Endodermal cell (in vitro differentiated cells): ENCODE data around the gene MAPT. TPM values are rescaled to one million over a fixed set of nuclear protein-coding genes. Genes with fewer than 3 reads are reported as not detected.
"Not testable (repeated sequence)": the region's sequence is repeated elsewhere in the genome, so short reads cannot be mapped to it uniquely, and the experiment has no call there.

ENCODE experiments used
- DNase-seq: peaks from one replicate; pipeline ENCODE4 v3.0.0-alpha.2; 2017
- H3K27ac ChIP-seq: 2 replicates; pipeline ENCODE4 v1.5.1; 2013; ENCODE audit warnings: mild to moderate bottlenecking, low read depth, low read length, moderate library complexity
- H3K27me3 ChIP-seq: 2 replicates; pipeline ENCODE4 v1.6.1; 2013; ENCODE audit warnings: mild to moderate bottlenecking, low read length, moderate library complexity; ENCODE audit not compliant: insufficient read depth, control insufficient read depth, poor library complexity, severe bottlenecking
- H3K36me3 ChIP-seq: 2 replicates; pipeline ENCODE4 v1.7.0; 2013; ENCODE audit warnings: mild to moderate bottlenecking, low read length, moderate library complexity; ENCODE audit not compliant: control insufficient read depth, insufficient read depth
- H3K4me1 ChIP-seq: one replicate; pipeline ENCODE4 v1.7.0; 2013; ENCODE audit warnings: low read length; ENCODE audit not compliant: control insufficient read depth, insufficient read depth
- H3K4me3 ChIP-seq: 2 replicates; pipeline ENCODE4 v1.5.1; 2013; ENCODE audit warnings: mild to moderate bottlenecking, low read length, moderate library complexity
- H3K9ac ChIP-seq: 2 replicates; pipeline ENCODE4 v1.6.1; 2013; ENCODE audit warnings: mild to moderate bottlenecking, low read length, moderate library complexity; ENCODE audit not compliant: poor library complexity, severe bottlenecking; ENCODE audit errors: extremely low read depth
- H3K9me3 ChIP-seq: 2 replicates; pipeline ENCODE4 v1.6.1; 2013; ENCODE audit warnings: mild to moderate bottlenecking, low read length, moderate library complexity; ENCODE audit not compliant: control insufficient read depth
- H3K27ac Mint-ChIP-seq: 2 replicates; pipeline ENCODE4 v1.8.0; 2020; ENCODE audit warnings: mixed read lengths
- H3K27me3 Mint-ChIP-seq: 2 replicates; pipeline ENCODE4 v1.8.0; 2021; ENCODE audit warnings: mild to moderate bottlenecking, mixed read lengths; ENCODE audit not compliant: insufficient read depth
- H3K36me3 Mint-ChIP-seq: 2 replicates; pipeline ENCODE4 v1.8.0; 2020; ENCODE audit warnings: low read depth, mixed read lengths
- H3K4me1 Mint-ChIP-seq: 2 replicates; pipeline ENCODE4 v1.8.0; 2020; ENCODE audit warnings: mixed read lengths
- H3K4me3 Mint-ChIP-seq: 2 replicates; pipeline ENCODE4 v1.8.0; 2020; ENCODE audit warnings: mild to moderate bottlenecking, moderate library complexity, mixed read lengths
- H3K9me3 Mint-ChIP-seq: 2 replicates; pipeline ENCODE4 v1.8.0; 2020; ENCODE audit warnings: mild to moderate bottlenecking, mixed read lengths
- WGBS, 2 experiments: methylation state at CpG; one replicate each; pipeline versions ENCODE4 v1.1.5 to v1.1.7; 2013; ENCODE audit warnings: missing lambda C conversion rate in 2 of 2, mixed read lengths in 1 of 2; ENCODE audit not compliant: insufficient coverage in 1 of 2, insufficient read length in 1 of 2; 5-methylcytosine and 5-hydroxymethylcytosine counted together
- total RNA-seq, 2 donors: library from RNA; stranded (reverse); fragmentation: NEBNext Ultra II Directional in 1 of 2; extraction: Animal tissue kit (Norgen Biotek cat#: 25700) in 1 of 2; gene quantifications; 2 replicates in 1 of 2; 3 replicates in 1 of 2; pipeline ENCODE4 v1.2.1, GENCODE V29; 2021
- TF ChIP-seq, protein P1 (sequence below): fragments of 200-600 bp; sonication (generic); conservative IDR thresholded peaks from 2 replicates; pipeline ENCODE4 v1.5.0; 2021; ENCODE audit warnings: antibody characterized with exemption, mild to moderate bottlenecking

The MAPT gene
- total RNA-seq, 2 donors from 2014 or later = 0.69 to 0.73 TPM

DNA sequence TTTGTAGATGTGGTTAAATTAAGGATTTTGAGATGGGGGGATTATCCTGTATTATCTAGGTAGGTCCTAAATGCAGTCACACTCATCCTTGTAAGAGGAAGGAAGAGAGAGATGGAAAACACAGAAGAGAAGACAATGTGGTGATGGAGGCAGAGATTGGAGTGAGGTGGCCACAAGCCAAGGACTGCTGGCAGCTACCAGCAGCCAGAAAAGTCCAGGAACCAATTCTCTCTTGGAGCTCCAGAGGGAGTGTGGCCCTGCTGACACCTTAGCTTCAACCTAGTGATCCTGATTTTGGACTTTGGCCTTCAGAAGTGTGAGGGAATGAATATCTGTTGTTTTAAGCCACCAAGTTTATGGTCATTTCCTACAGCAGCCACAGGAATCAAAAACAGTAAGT lies 18.0 kb downstream of the MAPT start:
- Histone ChIP-seq H3K9me3 (peaks cover 11% of the 10 kb centered on the region), H3K4me3 (no peak overlapping the region), H3K27me3 (peaks cover 5% of the 10 kb centered on the region), H3K27ac (no peak overlapping the region), H3K4me1 (no peaks in the 10 kb centered on the region), H3K9ac (no peak overlapping the region), H3K36me3 (no peaks in the 10 kb centered on the region)
- Mint-ChIP-seq H3K36me3 (no peaks in the 10 kb centered on the region), H3K27ac (no peak overlapping the region), H3K4me1 (no peaks in the 10 kb centered on the region), H3K4me3 (no peak overlapping the region), H3K9me3 (peaks cover 15% of the 10 kb centered on the region), H3K27me3 (peaks cover 28% of the 10 kb centered on the region)
- TF ChIP-seq, protein P1, sequence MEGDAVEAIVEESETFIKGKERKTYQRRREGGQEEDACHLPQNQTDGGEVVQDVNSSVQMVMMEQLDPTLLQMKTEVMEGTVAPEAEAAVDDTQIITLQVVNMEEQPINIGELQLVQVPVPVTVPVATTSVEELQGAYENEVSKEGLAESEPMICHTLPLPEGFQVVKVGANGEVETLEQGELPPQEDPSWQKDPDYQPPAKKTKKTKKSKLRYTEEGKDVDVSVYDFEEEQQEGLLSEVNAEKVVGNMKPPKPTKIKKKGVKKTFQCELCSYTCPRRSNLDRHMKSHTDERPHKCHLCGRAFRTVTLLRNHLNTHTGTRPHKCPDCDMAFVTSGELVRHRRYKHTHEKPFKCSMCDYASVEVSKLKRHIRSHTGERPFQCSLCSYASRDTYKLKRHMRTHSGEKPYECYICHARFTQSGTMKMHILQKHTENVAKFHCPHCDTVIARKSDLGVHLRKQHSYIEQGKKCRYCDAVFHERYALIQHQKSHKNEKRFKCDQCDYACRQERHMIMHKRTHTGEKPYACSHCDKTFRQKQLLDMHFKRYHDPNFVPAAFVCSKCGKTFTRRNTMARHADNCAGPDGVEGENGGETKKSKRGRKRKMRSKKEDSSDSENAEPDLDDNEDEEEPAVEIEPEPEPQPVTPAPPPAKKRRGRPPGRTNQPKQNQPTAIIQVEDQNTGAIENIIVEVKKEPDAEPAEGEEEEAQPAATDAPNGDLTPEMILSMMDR = no peak
- no peak for DNase-seq

- Mint-ChIP-seq H3K27me3 (peaks cover 27% of the 10 kb centered on the region), H3K9me3 (peaks cover 15% of the 10 kb centered on the region)
- H3K27me3 ChIP-seq, H3K4me1 ChIP-seq, H3K4me3 ChIP-seq, H3K4me1 Mint-ChIP-seq, H3K27ac ChIP-seq, H3K36me3 ChIP-seq, H3K36me3 Mint-ChIP-seq, H3K9ac ChIP-seq, H3K4me3 Mint-ChIP-seq, H3K27ac Mint-ChIP-seq, DNase-seq: not testable (repeated sequence)
- 88 to 90% methylated on average over 4 to 5 of the region's 5 CpGs for WGBS, 2 experiments
- H3K9me3 ChIP-seq = peaks cover 11% of the 10 kb centered on the region
Observed at GRCh38 chr17:45913030-45913429, 18.7 kb downstream of the MAPT start.

GRCh38 chr17:45914047-45914717 lies 19.8 kb downstream of the MAPT start:
- Histone ChIP-seq H3K4me3 (no peak overlapping the region), H3K9ac (no peak overlapping the region), H3K9me3 (peaks cover 11% of the 10 kb centered on the region), H3K27ac (no peak overlapping the region), H3K27me3 (peaks cover 5% of the 10 kb centered on the region), H3K4me1 (no peaks in the 10 kb centered on the region), H3K36me3 (no peaks in the 10 kb centered on the region)
- Mint-ChIP-seq H3K4me3 (no peak overlapping the region), H3K27ac (no peak overlapping the region), H3K36me3 (no peaks in the 10 kb centered on the region), H3K9me3 (peaks cover 15% of the 10 kb centered on the region), H3K27me3 (peaks cover 27% of the 10 kb centered on the region), H3K4me1 (no peaks in the 10 kb centered on the region)
- no peak for DNase-seq
- TF ChIP-seq, protein P1 = no peak
- 70 to 90% methylated on average over 5 to 10 of the region's 10 CpGs for WGBS, 2 experiments

DNA sequence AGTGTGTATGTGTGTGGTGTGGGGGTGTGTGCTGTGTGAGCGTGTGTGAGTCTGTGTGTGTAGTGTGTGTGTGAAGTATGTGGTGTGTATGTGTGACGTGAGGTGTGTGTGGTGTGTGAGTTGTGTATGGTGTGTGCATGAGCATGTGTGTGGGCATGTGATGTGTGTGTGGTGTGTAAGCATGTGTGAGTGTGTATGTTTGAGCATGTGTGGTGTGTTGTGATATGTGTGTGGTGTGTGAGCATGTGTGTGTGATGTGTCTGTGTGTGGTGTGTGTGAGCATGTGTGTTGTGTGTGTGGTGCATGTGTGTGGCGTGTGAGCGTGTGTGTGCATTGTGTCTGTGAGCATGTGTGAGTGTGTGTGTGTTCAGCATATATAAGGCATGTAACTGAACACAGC lies 20.9 kb downstream of the MAPT start:
- H3K9ac ChIP-seq = no peak overlapping the region
- no peak for DNase-seq
- no peak overlapping the region for H3K4me3 Mint-ChIP-seq
- H3K27me3 ChIP-seq = peaks cover 5% of the 10 kb centered on the region
- peaks cover 15% of the 10 kb centered on the region for H3K9me3 Mint-ChIP-seq
- H3K4me1 Mint-ChIP-seq = no peaks in the 10 kb centered on the region
- TF ChIP-seq, protein P1 = no peak
- no peak overlapping the region for H3K27ac Mint-ChIP-seq
- no peaks in the 10 kb centered on the region for H3K4me1 ChIP-seq
- 91 to 95% methylated on average over 2 to 4 of the region's 4 CpGs for WGBS, 2 experiments
- no peak overlapping the region for H3K4me3 ChIP-seq
- H3K9me3 ChIP-seq = peaks cover 11% of the 10 kb centered on the region
- H3K36me3 Mint-ChIP-seq = no peaks in the 10 kb centered on the region
- H3K36me3 ChIP-seq = no peaks in the 10 kb centered on the region
- peaks cover 23% of the 10 kb centered on the region for H3K27me3 Mint-ChIP-seq
- H3K27ac ChIP-seq = no peak overlapping the region
